Ishikawa (cell line): Measurements from ENCODE around the gene ALMS1.

ENCODE experiments used
- EGR1 ChIP-seq: IDR thresholded peaks from 2 replicates; pipeline ENCODE4 v1.6.1; 2012
- EP300 ChIP-seq: IDR thresholded peaks from 2 replicates; pipeline ENCODE4 v1.6.1; 2012; ENCODE audit warnings: borderline replicate concordance
- NFIC ChIP-seq: IDR thresholded peaks from 2 replicates; pipeline ENCODE4 v1.6.1; 2012
- YY1 ChIP-seq: IDR thresholded peaks from 2 replicates; pipeline ENCODE4 v1.6.1; 2012; ENCODE audit warnings: low read depth
- TF ChIP-seq, protein P1 (sequence below): IDR thresholded peaks from 2 replicates; pipeline ENCODE4 v1.6.1; 2012

DNA sequence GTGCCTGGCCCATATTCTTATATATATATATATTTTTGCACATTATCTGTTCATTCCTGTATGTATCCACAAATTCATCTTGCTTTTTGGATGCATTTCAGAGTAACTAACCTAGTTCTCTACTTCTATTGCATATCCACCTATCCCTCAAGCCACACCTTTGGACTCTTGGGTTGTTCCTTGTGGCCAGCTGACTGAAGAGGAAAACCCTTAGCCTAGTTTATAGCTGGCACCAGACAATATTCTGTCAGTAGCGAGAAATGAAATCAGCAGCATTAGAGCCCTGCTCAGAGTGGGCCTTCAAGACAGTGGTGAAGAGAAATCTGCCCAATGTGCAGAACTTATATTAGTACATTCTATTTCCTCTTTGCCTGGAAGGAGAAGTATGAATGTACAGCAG, 19.6 kb upstream of the ALMS1 start:
- TF ChIP-seq, protein P1, sequence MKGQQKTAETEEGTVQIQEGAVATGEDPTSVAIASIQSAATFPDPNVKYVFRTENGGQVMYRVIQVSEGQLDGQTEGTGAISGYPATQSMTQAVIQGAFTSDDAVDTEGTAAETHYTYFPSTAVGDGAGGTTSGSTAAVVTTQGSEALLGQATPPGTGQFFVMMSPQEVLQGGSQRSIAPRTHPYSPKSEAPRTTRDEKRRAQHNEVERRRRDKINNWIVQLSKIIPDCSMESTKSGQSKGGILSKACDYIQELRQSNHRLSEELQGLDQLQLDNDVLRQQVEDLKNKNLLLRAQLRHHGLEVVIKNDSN, result no peak
- TF ChIP-seq YY1 (no peak), EGR1 (no peak), EP300 (no peak), NFIC (no peak)
